SIG-M5 treated with dmso at 0.1 percent for 504 hours (cell line): Measurements from ENCODE around the gene PTGDR2.

Source experiments
- DNase-seq: peaks from one replicate; lab custom pipeline; 2025; ENCODE audit not compliant: unreplicated experiment; lab: John Stamatoyannopoulos, UW

PTGDR2 gene

GRCh38 chr11:60858731-60859464 lies 3.1 kb upstream of the PTGDR2 start:
- DNase-seq, result no peak

GRCh38 chr11:60858236-60858635 lies 2.5 kb upstream of the PTGDR2 start:
- DNase-seq, result no peak

- DNase-seq, result no peak
These were observed 1.9 kb upstream of the PTGDR2 start for GRCh38 chr11:60857378-60858232.

GRCh38 chr11:60854847-60855725 lies 664 bp downstream of the PTGDR2 start:
- DNase-seq, result no peak

- no peak for DNase-seq
These were observed 1.5 kb downstream of the PTGDR2 start for GRCh38 chr11:60854140-60854846.

- no peak for DNase-seq
These were observed 2.5 kb downstream of the PTGDR2 start for GRCh38 chr11:60852982-60853950.

GRCh38 chr11:60852117-60852981 lies 3.4 kb downstream of the PTGDR2 start:
- DNase-seq, result no peak

GRCh38 chr11:60851327-60852104 lies 4.2 kb downstream of the PTGDR2 start:
- no peak for DNase-seq

GRCh38 chr11:60849641-60850520 lies 5.9 kb downstream of the PTGDR2 start:
- DNase-seq, result no peak

- no peak for DNase-seq
These were observed 7.0 kb downstream of the PTGDR2 start for GRCh38 chr11:60848714-60849151.

GRCh38 chr11:60847896-60848295 lies 7.9 kb downstream of the PTGDR2 start:
- DNase-seq, result no peak

- DNase-seq, result no peak
These were observed 8.5 kb downstream of the PTGDR2 start for GRCh38 chr11:60847281-60847680.

- DNase-seq, result no peak
These were observed 10.4 kb downstream of the PTGDR2 start for GRCh38 chr11:60845338-60845737.

GRCh38 chr11:60844870-60845221 lies 10.9 kb downstream of the PTGDR2 start:
- DNase-seq, result no peak

- DNase-seq, result no peak
These were observed 11.5 kb downstream of the PTGDR2 start for GRCh38 chr11:60844045-60844869.
